OCI-M2 (cell line): ENCODE results near the gene MAVS.
"Not testable (repeated sequence)": the region's sequence is repeated elsewhere in the genome, so short reads cannot be mapped to it uniquely, and the experiment has no call there.

Source experiments
- DNase-seq: peaks from one replicate; lab custom pipeline; 2025; ENCODE audit not compliant: unreplicated experiment; lab: John Stamatoyannopoulos, UW

Gene MAVS

DNA sequence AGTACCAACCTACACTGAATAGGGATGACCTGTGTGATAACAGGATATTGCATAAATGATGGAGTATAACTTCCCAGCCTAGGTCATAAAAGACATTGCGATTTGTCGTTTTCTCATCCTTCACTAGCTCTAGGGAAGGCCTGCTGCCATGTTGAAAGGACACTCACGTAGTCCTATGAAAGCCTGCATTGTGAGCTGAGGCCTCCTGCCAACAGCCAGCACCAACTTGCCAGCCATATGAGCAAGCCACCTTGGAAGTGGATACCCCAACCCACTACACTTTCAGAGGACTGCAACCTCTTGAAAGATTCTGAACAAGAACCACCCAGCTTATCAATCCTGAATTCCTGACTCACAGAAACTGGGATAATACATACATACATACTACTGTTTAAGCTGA is 39.1 kb downstream of the MAVS start:
- DNase-seq, result no peak

DNA sequence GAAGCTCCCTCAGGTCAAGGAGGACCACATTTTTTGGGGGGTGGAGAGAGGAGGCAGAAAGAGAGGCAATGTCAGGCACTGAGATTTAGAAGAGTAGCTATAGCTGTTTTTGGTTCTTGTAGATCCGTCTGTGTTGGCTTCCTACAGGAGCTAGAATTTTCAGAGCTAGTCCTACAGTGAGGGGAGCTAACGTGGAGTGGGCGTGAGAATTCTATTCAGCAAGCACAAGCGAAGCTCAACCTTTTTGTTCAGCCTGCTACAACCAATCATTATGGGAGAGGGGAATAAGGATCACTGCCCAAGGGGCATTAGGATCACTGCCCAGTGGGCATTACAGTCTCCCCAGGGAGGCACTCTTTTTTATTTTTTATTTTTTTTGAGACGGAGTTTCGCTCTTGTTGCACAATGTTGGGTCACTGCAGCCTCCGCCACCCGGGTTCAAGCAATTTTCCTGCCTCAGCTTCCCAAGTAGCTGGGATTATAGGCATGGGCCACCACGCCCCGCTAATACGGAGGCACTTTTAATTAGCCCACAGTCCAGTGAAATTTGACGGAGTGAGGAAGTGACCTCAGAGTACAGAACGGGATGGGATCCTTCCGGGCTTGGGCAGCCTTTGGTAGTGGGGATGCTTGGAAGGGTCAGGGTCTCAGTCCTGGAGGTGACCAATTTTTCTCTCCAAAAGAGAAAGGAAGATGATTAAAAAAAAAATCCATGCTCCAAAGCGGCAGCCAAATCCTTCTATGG is 41.4 kb downstream of the MAVS start:
- no peak for DNase-seq

DNA sequence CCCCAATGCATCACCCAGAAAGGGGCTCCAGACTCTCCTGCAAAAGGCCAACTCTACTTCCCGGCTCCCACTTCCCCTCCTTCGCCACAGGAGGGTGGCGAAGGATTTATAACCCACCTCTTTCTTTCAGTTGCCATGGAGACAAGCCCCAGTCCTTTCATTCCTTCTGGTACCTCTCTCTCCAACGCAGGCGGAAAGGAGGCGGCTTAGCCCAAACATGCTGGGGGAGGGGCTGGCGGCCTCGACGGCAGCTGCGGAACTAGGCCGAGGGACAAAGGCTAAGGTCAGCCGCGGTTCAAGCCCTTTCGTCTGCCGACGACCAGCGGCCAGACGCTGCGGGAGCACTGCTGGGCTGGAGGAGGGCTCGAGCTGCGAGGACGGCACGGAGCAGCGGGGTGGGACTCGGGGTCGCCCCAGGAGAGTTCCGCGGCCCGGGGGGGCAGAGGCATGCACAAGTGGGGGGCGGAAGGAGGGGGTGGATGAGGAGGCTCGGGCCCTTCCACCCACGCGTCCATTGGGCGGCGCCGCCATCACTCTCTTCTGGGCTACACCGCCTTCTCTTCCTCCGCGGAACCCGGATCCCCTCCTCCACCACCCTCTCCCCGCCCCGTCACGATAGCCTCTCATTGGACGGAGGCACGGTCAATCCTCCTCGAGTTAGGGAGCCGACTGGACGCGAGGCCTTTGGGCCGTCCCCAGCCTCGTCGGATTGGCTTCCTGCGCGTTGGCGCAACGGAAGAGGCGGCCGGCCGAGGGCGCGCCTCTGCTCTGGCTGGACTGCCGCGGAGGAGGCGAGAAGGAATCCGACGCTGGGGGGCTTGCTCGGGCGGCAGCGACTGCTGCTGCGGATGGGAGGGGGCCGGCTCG is 42.2 kb downstream of the MAVS start, which contains the start of gene PANK2:
Gene PANK2 (plus strand): TSS at position 766 of the 867 bp plus-strand sequence.
- DNase-seq, result peak; percentile 85

DNA sequence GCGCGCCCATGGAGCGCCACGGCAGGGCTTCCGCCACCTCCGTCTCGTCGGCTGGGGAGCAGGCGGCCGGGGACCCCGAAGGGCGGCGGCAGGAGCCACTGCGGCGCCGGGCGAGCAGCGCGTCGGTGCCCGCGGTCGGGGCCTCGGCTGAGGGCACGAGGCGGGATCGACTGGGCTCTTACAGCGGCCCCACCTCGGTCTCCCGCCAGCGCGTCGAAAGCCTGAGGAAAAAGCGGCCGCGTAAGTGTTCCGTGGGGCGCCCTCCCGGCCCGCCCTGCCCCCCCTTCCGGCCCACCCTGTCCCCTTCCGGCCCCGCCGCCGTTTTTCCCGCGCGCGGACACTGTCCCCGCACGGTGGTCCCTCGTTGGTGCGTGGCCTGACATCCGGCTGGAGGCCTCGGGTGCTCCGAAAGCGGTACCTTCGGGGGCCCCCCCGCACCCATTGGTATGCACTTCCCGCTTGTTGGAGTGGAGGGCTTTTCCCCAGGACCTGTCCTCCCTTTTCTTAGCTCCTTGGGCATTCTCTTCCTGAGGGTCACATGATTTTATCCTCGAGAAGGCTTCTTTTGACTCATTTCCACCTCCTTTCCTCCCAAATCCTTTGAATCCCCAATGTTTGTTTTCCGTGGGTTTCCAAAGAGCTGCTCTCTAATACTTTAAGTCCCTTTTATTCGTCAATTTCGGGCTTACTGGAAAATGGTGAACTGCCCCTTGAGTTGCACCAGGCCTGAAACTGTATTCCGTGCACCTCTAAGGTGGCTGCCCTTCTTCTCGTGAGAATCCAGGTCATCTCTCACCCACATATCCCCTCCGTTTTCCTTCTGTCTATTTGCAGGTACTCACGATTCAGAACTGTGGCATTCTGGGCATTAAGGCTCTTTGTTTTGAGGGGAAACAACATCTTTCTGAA is 43.1 kb downstream of the MAVS start:
- DNase-seq, result no peak

DNA sequence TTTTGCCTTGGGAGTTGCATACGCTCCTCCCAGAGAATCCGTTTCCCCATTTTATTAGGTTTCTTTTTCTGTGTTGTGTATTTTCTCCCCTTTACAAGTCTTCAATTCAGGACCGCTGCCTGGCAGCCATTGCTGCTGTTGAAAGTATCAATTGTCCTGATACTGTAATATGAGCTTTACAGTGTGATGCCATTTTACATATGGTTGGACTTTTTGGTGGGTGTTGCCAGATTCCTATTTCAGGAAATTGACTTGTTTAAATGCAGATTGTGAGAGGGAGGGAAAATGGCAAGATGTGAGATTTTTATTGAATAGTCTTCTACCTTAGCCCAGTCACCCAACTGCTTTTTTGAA is 43.7 kb downstream of the MAVS start:
- DNase-seq, result no peak

DNA sequence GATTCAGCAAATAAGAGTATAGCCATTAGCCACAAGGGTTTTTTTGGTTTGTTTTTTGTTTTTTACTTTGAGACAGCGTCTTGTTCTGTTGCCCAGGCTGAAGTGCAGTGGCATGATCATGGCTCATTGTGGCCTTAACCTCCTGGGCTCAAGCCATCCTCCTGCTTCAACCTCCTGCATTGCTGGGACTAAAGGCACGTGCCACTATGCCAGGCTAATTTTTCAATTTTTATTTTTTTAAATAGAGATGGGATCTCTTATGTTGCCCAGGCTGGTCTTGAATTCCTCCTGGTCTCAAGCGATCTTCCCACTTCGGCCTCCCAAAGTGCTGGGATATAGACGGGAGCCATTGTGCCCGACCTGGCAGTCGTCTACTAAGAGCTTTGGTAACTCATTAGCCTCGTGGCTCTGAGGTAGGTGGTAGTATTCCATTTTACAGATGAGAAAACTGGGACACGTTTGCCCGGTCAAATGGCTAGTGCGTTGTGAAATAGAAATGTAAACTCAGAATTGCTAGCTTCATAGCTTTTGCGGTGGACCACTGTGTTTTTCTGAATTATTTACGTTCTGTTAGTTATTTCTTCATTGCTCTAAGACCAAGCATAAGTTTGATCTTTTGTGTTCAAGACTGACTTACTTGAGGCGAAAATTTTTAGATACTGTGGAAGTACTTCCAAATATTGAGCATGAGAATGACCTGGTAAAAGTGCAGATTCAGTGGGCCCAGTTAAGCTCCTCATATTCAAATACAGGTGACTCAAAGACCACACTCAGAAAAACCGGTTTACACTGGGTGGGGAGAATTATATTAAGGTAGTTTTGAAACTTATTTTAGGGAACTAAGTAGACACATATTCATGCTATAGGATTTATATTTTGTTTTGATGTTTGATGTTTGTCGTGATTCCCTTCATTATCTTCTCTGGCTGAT is 44.6 kb downstream of the MAVS start:
- DNase-seq, result no peak

DNA sequence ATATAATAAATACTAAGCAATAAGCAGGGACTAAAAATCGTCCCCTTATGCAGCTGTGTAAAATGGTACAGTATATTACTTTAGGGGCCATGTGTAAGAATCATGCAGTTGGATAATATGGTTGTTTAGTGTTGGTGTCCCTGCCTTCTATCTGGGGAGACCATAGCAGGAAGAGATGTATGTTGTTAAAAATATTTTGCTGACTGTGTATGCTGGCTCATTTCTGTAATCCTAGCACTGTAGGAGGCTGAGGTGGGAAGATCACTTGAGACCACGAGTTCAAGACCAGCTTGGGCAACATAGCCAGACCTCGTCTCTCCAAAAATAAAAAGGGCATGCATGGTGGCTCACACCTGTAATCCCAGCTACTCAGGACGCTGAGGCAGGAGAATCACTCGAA is 48.2 kb downstream of the MAVS start:
- no peak for DNase-seq

DNA sequence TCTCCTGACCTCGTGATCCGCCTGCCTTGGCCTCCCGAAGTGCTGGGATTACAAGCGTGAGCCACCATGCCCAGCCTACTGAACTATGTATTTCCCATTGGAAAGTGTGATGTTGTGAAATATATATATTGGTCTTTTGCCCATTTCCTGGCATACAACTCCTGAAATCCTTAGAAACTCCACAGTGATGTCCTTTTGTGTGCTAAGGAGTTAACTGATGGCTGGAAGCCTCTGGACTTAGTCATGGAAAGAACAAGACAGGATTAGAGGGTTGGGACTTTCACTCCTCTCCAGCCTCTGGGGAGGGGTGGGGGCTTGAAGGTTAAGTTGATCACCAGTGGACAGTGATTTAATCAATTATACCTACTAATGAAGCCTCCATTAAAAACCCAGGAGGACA is 49.7 kb downstream of the MAVS start:
- no peak for DNase-seq

DNA sequence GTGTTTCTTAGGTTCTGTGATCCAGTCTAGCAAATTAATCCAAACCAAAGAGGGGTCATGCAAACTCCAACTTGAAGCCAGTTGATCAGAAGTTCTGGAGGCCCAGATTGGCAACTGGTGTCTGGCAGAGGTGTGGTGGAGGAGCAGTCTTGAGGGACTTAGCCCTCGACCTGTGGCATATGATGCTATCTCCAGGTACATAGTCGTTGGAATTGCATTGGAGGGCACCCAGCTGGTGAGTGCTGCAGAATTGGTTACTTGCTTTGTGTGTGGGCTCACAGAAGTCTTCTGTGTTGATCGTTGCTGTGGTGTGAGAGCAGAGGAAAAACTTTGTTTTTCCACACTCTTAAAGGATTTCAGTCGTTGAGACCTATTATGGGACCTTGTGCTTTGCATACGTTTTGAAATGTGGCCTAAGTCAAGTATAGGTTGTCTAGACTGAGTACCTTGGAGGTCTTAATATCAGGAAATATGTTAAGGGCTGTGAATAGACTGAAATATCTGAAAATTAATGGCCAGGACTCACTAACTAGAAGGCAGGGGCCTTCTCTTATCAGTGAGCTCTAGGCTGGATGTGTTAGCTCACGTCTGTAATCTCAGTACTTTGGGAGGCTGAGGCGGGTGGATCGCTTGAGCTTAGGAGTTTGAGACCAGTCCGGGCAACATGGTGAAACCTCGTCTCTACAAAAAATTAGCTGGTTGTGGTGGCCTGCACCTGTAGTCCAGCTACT is 50.4 kb downstream of the MAVS start:
- DNase-seq, result no peak

DNA sequence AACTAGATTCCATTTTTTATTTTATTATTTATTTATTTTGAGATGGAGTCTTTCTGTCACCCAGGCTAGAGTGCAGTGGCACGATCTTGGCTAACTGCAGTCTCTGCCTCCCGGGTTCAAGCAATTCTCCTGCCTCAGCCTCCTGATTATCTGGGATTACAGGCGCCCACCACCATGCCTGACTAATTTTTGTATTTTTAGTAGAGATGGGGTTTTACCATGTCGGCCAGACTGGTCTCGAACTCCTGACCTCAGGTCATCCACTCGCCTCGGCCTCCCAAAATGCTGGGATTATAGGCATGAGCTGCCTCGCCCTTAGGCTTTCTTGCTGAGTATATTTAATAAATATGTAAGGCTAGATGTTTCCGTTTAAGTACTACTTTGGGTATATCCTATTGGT is 51.5 kb downstream of the MAVS start:
- DNase-seq, result not testable (repeated sequence)

DNA sequence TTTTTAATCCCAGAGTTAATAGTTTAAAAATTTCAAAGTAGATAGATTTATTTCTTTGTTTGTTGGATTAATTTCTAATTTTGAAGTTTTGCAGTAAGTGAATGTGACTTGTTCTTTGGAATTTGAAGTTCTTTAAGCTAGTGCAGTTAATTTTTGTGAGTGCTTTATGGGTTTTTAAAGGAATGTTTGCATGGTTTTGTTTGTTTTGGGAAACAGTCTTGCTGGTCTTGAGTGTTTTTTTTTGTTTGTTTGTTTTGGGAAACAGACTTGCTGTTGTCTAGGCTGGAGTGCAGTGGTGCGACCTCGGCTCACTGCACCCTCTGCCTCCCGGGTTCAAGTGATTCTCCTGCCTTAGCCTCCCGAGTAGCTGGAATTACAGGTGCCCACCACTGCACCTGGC is 52.0 kb downstream of the MAVS start:
- no peak for DNase-seq

DNA sequence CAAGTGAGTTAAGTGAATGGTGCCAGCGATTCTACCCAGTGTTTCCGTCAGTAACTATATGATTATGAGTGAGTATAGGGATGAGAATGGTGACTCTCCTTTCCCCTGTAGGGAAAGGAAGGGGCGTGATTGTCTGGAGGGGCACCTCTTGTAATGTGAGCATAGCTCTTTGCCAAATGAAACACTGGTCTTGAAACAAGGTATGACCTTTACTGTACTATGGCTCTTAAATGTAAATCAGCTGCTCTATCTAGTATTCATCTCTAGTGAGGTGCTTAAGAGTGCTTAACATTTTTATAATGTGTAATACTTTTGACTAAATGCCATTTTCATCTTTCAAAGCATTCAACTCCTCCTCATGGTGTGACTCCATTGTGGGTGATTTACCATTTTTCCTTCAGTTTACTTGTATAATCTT is 53.6 kb downstream of the MAVS start:
- DNase-seq, result no peak

DNA sequence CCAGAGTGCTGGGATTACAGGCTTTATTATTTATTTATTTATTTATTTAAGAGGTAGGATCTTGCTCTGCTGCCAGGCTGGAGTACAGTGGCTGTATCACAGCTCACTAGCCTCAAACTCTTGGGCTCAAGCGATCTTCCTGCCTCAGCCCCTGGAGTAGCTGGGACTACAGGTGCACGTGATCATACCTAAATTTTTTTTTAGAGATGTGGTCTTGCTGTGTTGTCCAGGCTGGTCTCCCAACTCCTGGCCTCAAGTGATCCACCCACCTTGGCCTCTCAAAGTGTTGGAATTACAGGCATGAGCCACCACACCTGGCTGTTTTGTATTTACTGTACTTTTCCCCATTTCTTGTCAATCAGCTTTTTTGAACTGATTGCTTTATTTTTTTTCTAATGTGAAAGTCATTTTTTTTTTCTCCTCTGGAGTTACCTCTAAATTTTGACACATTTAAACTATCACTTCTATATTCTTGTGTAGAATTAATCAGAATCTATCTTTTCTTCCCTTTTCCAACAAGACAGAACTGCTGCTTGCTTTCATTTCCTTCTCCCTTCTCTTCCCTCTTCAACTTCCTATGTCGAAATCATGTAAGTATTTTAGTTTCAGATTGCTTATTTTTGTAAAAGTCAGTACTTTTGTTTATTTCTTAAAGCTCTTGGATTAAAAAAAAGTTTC is 54.5 kb downstream of the MAVS start:
- no peak for DNase-seq

DNA sequence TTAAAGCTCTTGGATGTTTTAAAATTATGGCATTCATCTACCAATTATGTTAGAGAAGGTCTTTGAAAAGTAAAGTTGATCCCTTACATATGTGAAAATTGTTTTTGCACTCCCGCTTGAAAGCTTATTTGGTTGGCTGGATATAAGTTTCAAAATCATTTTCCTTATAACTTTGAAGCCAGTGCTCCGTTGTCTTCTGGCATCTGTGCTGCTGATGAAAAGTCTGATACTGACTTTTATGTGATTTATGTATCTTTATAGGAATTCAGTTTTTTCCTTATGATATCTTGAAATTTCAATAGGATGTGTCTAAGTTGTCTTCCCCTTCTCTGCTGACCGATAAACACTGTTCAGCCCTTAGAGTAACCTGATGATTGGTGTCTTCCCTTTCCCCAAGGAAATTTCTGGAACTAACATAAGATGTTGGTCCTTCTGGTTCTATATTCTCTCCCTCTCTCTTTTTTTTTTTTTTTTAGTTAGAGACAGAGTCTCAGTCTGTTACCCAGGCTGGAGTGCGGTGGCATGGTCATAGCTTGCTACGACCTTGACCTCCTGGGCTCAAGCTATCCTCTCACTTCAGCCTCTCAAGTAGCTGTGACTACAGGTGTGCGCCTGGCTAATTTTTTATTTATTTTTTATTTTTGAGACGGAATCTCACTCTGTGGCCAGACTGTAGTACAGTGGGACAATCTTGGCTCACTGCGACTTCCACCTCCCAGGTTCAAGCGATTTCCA is 55.2 kb downstream of the MAVS start:
- DNase-seq, result no peak

DNA sequence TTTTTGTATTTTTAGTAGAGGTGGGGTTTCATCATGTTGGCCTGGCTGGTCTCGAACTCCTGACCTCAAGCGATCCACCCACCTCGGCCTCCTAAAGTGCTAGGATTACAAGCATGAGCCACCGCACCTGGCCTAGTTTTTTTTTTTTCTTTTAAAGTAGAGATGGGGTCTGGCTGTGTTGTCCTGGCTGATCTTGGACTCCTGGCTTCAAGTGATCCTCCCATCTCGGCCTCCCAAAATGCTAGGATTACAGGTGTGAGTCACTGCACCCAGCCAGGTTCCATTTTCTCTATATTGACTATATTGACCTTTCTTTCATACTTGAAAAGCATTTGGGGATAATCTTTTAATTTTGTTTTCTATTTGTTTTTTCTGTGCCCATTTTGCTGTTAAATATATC is 55.8 kb downstream of the MAVS start:
- DNase-seq, result no peak

DNA sequence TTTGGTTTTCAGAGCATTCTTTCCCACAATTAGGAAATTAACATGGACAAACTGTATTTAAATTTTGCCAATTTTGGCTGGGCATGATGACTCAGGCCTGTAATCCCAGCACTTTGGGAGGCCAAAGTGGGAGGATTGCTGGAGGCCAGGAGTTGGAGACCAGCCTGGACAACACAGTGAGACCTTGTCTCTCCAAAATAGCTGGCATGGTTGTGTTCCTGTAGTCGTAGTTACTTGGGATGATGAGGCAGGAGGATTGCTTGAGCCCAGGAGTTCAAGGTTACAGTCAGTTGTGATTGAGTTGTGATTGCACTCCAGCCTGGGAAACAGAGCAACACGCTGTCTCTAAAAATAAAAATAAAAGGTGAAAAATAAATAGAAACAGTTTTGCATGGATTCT is 57.6 kb downstream of the MAVS start:
- no peak for DNase-seq

DNA sequence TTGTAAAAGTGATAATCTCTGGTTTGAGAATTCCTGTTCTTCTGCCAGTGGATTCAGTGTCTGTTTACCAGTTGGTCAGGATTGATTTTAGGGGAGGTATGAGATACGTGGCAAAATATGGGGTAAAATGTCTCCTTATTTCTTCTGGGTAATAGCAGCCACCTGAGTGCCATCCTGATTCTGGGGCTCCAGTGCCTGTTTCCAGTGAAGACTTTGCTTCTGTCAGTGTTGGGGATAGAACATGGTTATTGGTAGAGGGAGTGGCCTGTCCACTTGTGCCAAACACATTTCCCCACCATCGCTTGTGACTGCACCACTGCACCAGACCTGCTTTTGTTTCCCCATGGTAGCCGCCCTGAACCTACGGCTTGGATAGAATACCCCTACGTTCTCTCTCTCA is 58.2 kb downstream of the MAVS start:
- no peak for DNase-seq
